HepG2 (cell line): Measurements from ENCODE around the gene DCAF7. TPM values are rescaled to one million over a fixed set of nuclear protein-coding genes. Genes with fewer than 3 reads are reported as not detected.

Source experiments
- AHDC1 ChIP-seq: sonication (generic); formaldehyde crosslinking; IDR thresholded peaks from 2 replicates; pipeline ENCODE4 v1.5.1; 2020; ENCODE audit warnings: mild to moderate bottlenecking, missing genetic modification reagents, borderline replicate concordance
- CC2D1A ChIP-seq: sonication (generic); formaldehyde crosslinking; IDR thresholded peaks from 2 replicates; pipeline ENCODE4 v1.8.1; 2023; ENCODE audit warnings: mild to moderate bottlenecking, missing genetic modification reagents
- HCFC1 ChIP-seq: fragments of 150-350 bp; IDR thresholded peaks from 2 replicates; pipeline ENCODE4 v1.6.1; 2014; ENCODE audit warnings: low read depth, low read length
- NFAT5 ChIP-seq: sonication (generic); formaldehyde crosslinking; IDR thresholded peaks from 2 replicates; pipeline ENCODE4 v1.4.0; 2020; ENCODE audit warnings: missing genetic modification reagents
- NFYC ChIP-seq: IDR thresholded peaks from 2 replicates; pipeline ENCODE4 v1.6.1; 2016; ENCODE audit warnings: missing genetic modification reagents, missing compliant biosample characterization
- SOX5 ChIP-seq: IDR thresholded peaks from 2 replicates; pipeline ENCODE4 v1.6.1; 2016; ENCODE audit warnings: borderline replicate concordance
- SP140L ChIP-seq: sonication (generic); formaldehyde crosslinking; IDR thresholded peaks from 2 replicates; pipeline ENCODE4 v1.4.0; 2020; ENCODE audit warnings: missing genetic modification reagents, borderline replicate concordance
- SP2 ChIP-seq: sonication (generic); formaldehyde crosslinking; IDR thresholded peaks from 2 replicates; pipeline ENCODE4 v1.5.1; 2020; ENCODE audit warnings: mild to moderate bottlenecking, missing genetic modification reagents
- TARDBP ChIP-seq: sonication (generic); formaldehyde crosslinking; IDR thresholded peaks from 2 replicates; pipeline ENCODE4 v1.8.0; 2022; ENCODE audit warnings: mild to moderate bottlenecking, missing genetic modification reagents
- TFAP4 ChIP-seq: sonication (generic); IDR thresholded peaks from 2 replicates; pipeline ENCODE4 v1.6.1; 2016; ENCODE audit warnings: low read depth, borderline replicate concordance
- ZNF687 ChIP-seq: sonication (generic); formaldehyde crosslinking; IDR thresholded peaks from 2 replicates; pipeline ENCODE4 v1.5.1; 2020; ENCODE audit warnings: mild to moderate bottlenecking, missing genetic modification reagents, moderate library complexity
- polyA plus RNA-seq, 8 experiments: library from polyadenylated mRNA; depleted of rRNA in 3 of 8; stranded (reverse) in 7 of 8; unstranded in 1 of 8; fragments of >200 nt; fragmentation: Illumina TruSeq in 4 of 8; extraction: Trizol in 4 of 8; gene quantifications; 2 replicates each; pipeline versions ENCODE4 v1.2.1 to v1.2.3, GENCODE V29; 2011 to 2016; ENCODE audit warnings: low read depth in 4 of 8, missing spikeins in 1 of 8, mixed read lengths in 1 of 8; ENCODE audit not compliant: insufficient read depth in 1 of 8
- total RNA-seq, 5 experiments: library from RNA; depleted of rRNA; stranded (reverse); fragments of >200 nt; fragmentation: Illumina TruSeq; extraction: Trizol; gene quantifications; 2 replicates each; pipeline ENCODE4 v1.2.3, GENCODE V29; 2016; ENCODE audit warnings: low read depth in 1 of 5

Gene DCAF7
- total and polyA plus RNA-seq, 2 of the 13 experiments (the other 11 are each of a cell fraction or from before 2014, with no cell fraction given), result 55.2 to 73.4 TPM

GRCh38 chr17:63578027-63578768, 27.9 kb downstream of the DCAF7 start (continued):
- peak; percentile 90 for TF ChIP-seq SOX5 (CRISPR knock-in tag)
- TF ChIP-seq HCFC1, result no peak
- TF ChIP-seq TARDBP, result peak; percentile 94
- TF ChIP-seq NFAT5 (CRISPR knock-in tag), result no peak
- no peak for TF ChIP-seq SP140L
- no peak for TF ChIP-seq CC2D1A (CRISPR knock-in tag)
- peak; percentile 91 for TF ChIP-seq TFAP4
- peak; percentile 93 for TF ChIP-seq AHDC1 (CRISPR knock-in tag)
- TF ChIP-seq ZNF687, result peak; percentile 31; the same call in 1 of the 2 replicates
- no peak for TF ChIP-seq SP2 (CRISPR knock-in tag)
- TF ChIP-seq NFYC (CRISPR knock-in tag), result peak; percentile 44; the same call in 1 of the 2 replicates
